RPMI8226 (cell line): ENCODE results near the gene SORL1.
"Not testable (repeated sequence)": the region's sequence is repeated elsewhere in the genome, so short reads cannot be mapped to it uniquely, and the experiment has no call there.

Source experiments
- DNase-seq: peaks from one replicate; pipeline ENCODE4 v3.0.0-alpha.2; 2015

Gene SORL1

GRCh38 chr11:121478226-121478894 lies 26.2 kb downstream of the SORL1 start:
- no peak for DNase-seq

GRCh38 chr11:121478895-121479697 lies 27.0 kb downstream of the SORL1 start:
- no peak for DNase-seq

DNA sequence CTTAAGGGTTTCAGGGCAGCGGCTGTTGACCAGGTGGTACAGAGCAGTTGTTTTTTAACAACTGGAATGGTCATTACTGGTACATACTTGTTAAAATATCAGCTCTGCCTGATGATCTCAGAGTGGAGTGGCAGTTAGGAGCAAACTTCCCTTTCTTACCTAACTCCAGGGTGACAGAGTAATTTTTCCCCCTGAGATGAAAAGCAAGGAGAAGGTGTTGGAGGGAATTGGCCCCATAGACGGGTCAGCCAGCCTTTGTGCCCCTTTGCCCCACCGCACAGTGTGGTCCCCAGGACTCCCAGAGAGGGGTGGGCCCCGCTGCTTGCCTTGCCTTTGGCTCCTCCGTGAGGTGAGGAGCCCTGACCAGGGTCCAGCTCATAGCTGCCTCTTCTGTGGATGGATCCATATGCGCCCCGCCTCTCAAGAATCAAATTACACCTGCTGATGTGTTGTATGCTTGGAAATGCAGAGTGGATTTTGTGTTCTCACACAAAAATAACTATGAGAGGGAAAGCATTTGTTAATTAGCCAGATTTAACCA lies 27.7 kb downstream of the SORL1 start:
- DNase-seq = no peak

- not testable (repeated sequence) for DNase-seq
Measured at GRCh38 chr11:121481484-121482230, 29.5 kb downstream of the SORL1 start.

DNA sequence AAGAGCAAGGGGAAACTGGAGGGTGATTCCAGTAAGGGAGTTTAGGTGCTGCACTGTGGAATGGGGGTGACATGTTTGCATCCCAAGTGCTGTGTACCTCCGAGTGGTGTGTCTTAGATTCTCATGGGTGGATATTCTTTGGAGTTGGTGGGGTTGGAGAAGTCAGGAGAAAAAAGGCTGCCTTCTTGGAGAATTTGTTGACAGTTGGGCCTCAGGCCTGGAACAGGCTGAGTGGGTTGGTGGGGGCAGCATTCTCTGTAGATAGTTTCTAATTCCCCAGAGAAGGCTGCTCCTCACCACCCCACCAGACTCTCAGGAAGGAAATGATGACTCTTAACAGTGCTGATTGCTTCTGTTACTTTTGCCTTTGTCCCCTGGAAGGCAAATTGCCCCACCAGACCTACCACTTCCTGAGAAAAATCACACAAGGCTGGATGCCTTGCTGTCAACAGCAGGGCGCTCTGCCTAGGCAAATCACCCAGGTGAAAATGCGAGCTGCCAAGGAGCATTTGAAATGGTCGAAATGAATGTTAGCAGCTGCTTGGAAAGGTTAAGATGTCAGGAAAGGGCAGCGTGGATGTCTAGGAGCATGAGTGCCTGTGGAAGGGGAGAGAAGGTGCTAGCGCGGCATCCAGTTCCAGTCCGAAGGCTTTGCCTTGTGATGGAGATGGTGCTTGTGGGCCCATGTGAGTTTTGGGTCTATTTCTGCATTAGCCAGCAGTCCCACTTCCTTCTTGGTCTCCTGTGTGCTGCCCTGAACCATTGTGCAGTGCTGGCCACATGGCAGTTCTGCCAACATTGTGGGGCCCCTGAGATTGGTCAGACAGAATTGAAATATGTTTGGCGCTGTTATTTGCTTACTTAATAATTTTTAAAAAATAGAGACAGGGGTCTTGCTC lies 30.4 kb downstream of the SORL1 start:
- DNase-seq = no peak

DNA sequence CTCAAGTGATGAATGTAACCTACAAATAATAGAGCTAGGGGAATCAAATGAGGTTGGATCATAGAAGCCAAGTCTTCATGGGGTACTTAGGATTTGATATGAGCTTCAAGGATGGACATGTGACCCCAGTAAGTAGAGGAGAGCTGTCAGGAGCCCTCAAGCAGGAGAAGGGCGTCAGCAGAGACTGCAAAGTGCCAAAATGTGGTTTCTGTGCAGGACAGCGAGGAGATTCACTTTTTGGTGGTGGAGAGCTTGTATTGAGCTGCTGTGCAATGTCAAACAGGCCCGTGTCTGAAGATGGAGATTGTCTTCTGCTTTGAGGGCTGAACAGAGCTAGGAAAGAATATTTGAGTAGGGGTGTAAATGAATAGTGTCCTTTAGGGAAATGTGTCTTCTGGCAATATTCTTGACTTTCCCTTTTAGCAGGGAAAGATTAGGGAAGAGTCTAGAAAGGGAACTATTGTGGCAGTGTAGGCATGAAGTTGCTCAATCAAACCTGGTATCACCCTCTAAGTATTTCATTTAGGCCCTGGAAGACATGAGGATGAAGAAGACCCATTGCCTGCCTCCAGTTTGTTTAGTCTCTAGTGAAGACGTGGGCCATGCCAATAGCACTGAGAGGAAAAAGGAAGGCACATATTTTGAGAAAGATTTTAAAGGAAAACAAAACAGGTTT lies 31.8 kb downstream of the SORL1 start:
- no peak for DNase-seq

GRCh38 chr11:121485216-121485615 lies 33.1 kb downstream of the SORL1 start:
- no peak for DNase-seq

- DNase-seq = no peak
Measured at GRCh38 chr11:121486054-121486453, 33.9 kb downstream of the SORL1 start.

GRCh38 chr11:121487191-121487590 lies 35.1 kb downstream of the SORL1 start:
- DNase-seq = no peak

- DNase-seq = no peak
Measured at GRCh38 chr11:121488170-121488569, 36.1 kb downstream of the SORL1 start.

- DNase-seq = no peak
Measured at GRCh38 chr11:121488641-121489040, 36.5 kb downstream of the SORL1 start.

GRCh38 chr11:121489823-121490222 lies 37.7 kb downstream of the SORL1 start:
- no peak for DNase-seq

- DNase-seq = no peak
Measured at GRCh38 chr11:121494355-121495099, 42.4 kb downstream of the SORL1 start.

- DNase-seq = no peak
Measured at GRCh38 chr11:121497176-121497998, 45.3 kb downstream of the SORL1 start.

DNA sequence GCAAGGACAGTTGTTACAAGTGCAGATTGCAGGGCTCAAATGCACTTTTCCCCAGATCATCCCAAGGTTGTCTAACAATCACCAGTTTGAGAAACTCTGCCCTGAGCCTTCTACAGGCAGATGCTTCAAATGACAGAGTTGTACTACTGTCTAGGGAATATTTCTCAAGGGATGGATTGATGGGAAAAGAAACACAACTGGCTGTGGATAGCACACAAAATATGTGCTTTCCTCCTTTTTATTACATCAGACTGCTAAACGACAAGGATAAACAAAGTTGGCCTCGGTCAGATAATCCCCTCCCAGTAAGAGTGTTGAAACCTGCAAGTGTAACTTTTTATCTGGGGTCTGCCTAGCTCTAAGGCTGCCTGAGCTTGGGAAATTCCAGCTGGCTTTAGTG lies 47.3 kb downstream of the SORL1 start:
- DNase-seq = no peak

GRCh38 chr11:121500275-121500674 lies 48.2 kb downstream of the SORL1 start:
- no peak for DNase-seq

DNA sequence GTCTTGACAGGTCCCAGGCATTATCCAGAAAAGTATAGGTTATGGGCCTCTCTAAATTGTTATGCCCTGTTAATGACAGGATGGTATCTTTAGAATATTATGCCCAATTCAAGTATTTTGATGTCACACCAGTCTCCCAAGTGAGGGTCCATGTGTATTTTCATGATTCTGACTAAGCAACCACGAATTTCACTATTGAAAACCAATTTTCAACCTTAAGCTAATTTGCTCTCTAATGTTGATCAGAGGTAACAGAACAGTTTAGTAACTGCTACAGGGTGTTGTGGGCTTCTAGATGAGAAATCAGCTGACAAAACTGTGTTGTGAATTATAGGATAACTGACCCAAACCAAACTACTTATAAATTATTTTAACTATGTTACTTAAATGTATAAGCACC lies 48.6 kb downstream of the SORL1 start:
- DNase-seq = no peak

DNA sequence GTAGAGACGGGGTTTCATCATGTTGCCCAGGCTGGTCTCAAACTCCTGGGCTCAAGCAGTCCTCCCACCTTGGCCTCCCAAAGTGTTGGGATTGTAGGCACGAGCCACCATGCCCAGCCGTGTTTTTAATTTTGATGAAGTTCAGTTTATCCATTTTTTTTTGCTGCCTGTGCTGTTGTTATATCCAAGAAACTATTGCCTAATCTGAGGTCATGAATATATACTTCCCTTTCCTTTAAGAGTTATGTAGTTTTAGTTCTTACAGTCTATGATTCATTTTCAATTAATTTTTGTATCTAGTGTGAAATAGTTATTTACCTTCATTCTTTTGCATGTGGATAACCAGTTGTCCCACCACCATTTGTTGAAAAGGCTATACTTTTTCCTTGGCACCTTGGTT lies 50.9 kb downstream of the SORL1 start:
- no peak for DNase-seq

DNA sequence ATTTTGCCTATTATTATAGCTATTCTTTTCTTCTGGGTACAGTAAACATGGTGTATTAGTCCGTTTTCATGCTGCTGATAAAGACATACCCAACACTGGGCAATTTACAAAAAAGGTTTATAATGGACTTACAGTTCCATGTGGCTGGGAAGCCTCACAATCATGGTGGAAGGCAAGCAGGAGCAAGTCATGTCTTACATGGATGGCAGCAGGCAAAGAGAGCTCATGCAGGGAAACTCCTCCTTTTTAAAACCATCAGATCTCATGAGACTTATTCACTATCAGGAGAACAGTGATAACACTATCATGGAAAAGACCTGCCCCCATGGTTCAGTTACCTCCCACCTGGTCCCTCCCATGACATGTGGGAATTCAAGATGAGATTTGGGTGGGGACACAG lies 54.1 kb downstream of the SORL1 start:
- not testable (repeated sequence) for DNase-seq

GRCh38 chr11:121508449-121508848 lies 56.3 kb downstream of the SORL1 start:
- DNase-seq = no peak
